ENCODE data around the gene ZNF540. TPM values are rescaled to one million over a fixed set of nuclear protein-coding genes. Genes with fewer than 3 reads are reported as not detected.

Gene ZNF540
- total and polyA plus RNA-seq, 9 of the 15 experiments (the other 6 are each of a cell fraction or from before 2014, with no cell fraction given): 0.20 to 0.95 (median 0.44) TPM

GRCh38 chr19:37594304-37594981, at the start of gene ZNF540, which contains the start of gene ZNF571 (continued):
- peak in 1 of 2 experiments; percentile 48; a peak in 1 of 4 replicates for TF ChIP-seq MNT (conservative IDR thresholded peaks at IDR 0.05)
- TF ChIP-seq JUND (IDR thresholded peaks at IDR 0.05; ENCODE audit: borderline replicate concordance, low read depth, low read length): peak; percentile 34; the same call in 1 of the 2 replicates
- no peak for TF ChIP-seq JUND (tag; IDR thresholded peaks at IDR 0.05; ENCODE audit: borderline replicate concordance, low read depth, low read length)
- TF ChIP-seq POLR2G (IDR thresholded peaks at IDR 0.05; ENCODE audit: low read depth, low read length): peak; percentile 79
- TF ChIP-seq MAZ (CRISPR knock-in tag; conservative IDR thresholded peaks at IDR 0.05 in 1 of 2, IDR thresholded peaks at IDR 0.05 in 1 of 2): peak in 1 of 2 experiments; percentile 53; a peak in 1 of 4 replicates
- no peak for TF ChIP-seq ZNF23 (CRISPR knock-in tag; IDR thresholded peaks at IDR 0.05)
- TF ChIP-seq FOXP4 (CRISPR knock-in tag; IDR thresholded peaks at IDR 0.05; ENCODE audit: borderline replicate concordance): no peak
- no peak for TF ChIP-seq ESRRB (CRISPR knock-in tag; IDR thresholded peaks at IDR 0.05; ENCODE audit: borderline replicate concordance)
- TF ChIP-seq FOXA3 (CRISPR knock-in tag; conservative IDR thresholded peaks at IDR 0.05 in 1 of 2, IDR thresholded peaks at IDR 0.05 in 1 of 2): no peak
- TF ChIP-seq NRF1 (conservative IDR thresholded peaks at IDR 0.05 in 1 of 2, IDR thresholded peaks at IDR 0.05 in 1 of 2): peak; percentile 93 to 94
- no peak for TF ChIP-seq PTTG1 (tag; IDR thresholded peaks at IDR 0.05; ENCODE audit: low read depth)
- no peak for TF ChIP-seq TEAD4 (IDR thresholded peaks at IDR 0.05; ENCODE audit: low read length)
- no peak for TF ChIP-seq TEAD4 (CRISPR knock-in tag; IDR thresholded peaks at IDR 0.05; ENCODE audit: borderline replicate concordance)
- TF ChIP-seq VEZF1 (CRISPR knock-in tag; IDR thresholded peaks at IDR 0.05): peak; percentile 50
- TF ChIP-seq ZNF644 (tag; IDR thresholded peaks at IDR 0.05; ENCODE audit: low read depth): no peak
- TF ChIP-seq ZNF589 (CRISPR knock-in tag; IDR thresholded peaks at IDR 0.05; ENCODE audit: low read depth): no peak
- TF ChIP-seq CTCFL (IDR thresholded peaks at IDR 0.05; ENCODE audit: borderline replicate concordance, insufficient read depth, low read depth, low read length, poor library complexity, severe bottlenecking): no peak
- TF ChIP-seq RBBP5 (IDR thresholded peaks at IDR 0.05; ENCODE audit: borderline replicate concordance, insufficient read depth, low read length, poor library complexity, severe bottlenecking): peak; percentile 31
- no peak for TF ChIP-seq ZSCAN32 (CRISPR knock-in tag; IDR thresholded peaks at IDR 0.05)

Measured in K562 (cell line).